DOHH2 (cell line): Measurements from ENCODE around the gene TCOF1.

Source experiments
- CTCF ChIP-seq: fragments of 200-600 bp; sonication (generic); IDR thresholded peaks from one replicate; pipeline ENCODE4 v1.5.1; 2014; ENCODE audit warnings: antibody characterized with exemption, mild to moderate bottlenecking, low read depth, low read length; ENCODE audit not compliant: poor library complexity, severe bottlenecking
- EZH2phosphoT487 ChIP-seq: fragments of 200-600 bp; sonication (generic); IDR thresholded peaks from 2 replicates; pipeline ENCODE4 v1.6.1; 2017; ENCODE audit warnings: borderline replicate concordance, mild to moderate bottlenecking, antibody characterized with exemption, low read length, moderate library complexity, mixed read lengths

GRCh38 chr5:150321211-150321610 is 36.3 kb upstream of the TCOF1 start:
- TF ChIP-seq CTCF: no peak
- TF ChIP-seq EZH2phosphoT487: no peak
